Bladder microvascular endothelial cell (primary cell): Measurements from ENCODE around the gene PLPP6. TPM values are rescaled to one million over a fixed set of nuclear protein-coding genes. Genes with fewer than 3 reads are reported as not detected.

Source experiments
- total RNA-seq: library from RNA; depleted of rRNA; stranded (reverse); fragments of >200 nt; gene quantifications from 2 replicates; pipeline ENCODE4 v1.2.3, GENCODE V29; 2014

Gene PLPP6
- 4.2 and 6.7 TPM in 2 replicates for total RNA-seq

DNA sequence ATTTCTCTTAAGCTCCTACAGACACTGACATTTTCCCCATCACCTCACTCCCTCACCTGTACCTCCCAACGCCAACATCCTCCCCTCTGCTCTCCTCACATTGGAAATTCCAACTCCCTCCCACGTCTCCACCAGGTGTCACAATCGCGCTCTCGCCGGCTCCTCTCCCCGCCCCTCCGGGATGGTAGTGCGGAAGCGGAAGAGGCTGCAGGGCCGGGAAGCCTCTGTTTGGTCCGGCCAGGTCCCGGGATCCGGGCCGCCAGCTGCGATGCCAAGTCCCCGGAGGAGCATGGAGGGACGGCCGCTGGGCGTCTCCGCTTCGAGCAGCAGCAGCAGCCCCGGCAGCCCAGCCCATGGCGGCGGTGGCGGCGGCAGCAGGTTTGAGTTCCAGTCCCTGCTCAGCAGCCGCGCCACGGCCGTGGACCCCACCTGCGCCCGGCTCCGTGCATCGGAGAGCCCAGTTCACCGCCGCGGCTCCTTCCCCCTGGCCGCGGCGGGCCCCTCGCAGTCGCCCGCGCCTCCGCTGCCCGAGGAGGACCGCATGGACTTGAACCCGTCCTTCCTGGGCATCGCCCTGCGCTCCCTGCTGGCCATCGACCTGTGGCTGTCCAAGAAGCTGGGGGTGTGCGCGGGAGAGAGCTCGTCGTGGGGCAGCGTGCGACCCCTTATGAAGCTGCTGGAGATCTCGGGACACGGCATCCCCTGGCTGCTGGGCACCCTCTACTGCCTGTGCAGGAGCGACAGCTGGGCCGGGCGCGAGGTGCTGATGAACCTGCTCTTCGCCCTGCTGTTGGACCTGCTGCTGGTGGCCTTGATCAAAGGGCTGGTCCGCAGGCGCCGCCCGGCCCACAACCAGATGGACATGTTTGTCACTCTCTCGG, at the start of gene PLPP6:
Gene PLPP6, plus strand, starts transcription at position 187 of the 881 bp plus-strand sequence. Its CDS starts 82 bp downstream, at position 269.

DNA sequence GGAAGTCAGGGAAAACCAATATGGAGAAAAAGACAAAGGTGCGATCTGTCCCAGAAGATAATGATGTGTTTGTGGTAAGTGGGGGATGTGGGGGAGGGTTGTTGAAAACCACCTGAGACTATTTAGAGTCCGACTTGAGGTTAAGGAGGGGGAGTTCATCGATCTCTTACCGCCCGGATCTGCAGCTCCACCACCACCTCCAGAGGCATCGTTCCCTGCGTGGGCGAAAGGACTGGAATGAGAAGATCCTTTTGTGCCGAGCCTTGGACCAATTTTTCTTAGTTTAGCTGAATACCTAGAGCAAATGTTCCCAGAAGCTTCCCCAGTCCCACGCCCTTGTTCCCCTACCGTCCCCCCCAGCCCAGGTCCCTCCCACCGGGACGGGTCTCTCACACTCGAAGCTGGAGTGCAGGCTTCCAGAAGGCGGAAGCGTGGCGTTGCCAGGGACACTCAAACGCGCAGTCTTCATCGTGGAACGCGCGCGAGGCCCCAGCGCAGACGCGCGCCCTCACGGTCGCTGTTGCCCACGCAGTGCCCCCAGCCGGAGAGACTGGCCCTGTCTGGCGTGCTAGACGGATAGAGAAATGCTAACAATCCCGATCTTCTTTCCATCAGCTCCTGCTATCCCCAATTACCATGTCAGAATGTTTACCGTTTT, 4.1 kb downstream of the PLPP6 start, which contains the start of gene SPATA6L:
Gene SPATA6L, minus strand, starts transcription at position 439 of the 658 bp plus-strand sequence. Its CDS starts 230 bp downstream, at position 209.

DNA sequence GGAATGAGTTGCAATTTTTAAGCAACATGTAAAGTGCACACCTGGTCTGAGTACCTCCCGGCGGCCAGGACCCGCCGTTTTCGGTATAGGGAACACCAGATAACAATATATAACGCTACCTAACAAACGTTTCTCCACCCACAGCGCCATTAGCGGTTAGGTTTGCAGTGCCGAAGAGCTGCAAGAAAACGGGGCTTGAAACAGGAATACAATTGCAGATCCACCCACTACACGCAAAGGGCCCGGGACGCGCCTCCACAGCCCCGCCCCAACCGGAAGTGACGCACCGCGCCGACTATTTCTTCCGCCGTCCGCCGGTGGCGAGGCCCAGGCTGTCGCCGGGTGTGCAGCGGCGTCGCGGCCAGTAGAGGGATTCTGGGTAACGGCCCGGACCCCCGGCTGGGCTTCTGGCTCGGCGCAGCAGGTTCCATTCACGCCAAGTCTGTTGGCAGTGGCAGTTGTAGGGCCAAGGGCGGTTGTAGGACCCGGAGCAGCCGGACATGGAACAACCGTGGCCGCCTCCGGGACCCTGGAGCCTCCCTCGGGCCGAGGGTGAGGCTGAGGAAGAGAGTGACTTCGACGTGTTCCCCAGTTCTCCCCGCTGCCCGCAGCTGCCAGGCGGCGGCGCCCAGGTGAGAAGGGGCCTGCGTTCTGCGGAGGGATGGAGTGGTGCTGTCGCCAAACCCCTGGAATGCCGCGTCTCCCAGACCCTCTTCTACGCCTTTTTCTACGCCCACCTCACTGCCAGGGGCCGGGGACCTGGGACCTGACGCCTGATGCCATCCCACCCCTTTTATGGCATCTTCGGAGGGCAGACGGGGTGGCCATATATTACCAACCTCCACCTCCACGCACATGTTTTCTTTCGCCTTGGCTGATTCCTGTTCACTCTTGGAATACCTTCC, 17.4 kb downstream of the PLPP6 start, which contains the start of gene CDC37L1:
Gene CDC37L1, plus strand, starts transcription at position 302 of the 905 bp plus-strand sequence. Its CDS starts 199 bp downstream, at position 501.

Other genes starting within 250 kb of the PLPP6 start
- gene SLC1A1, start 171.8 kb upstream of the PLPP6 start, total RNA-seq = 4.7 and 5.1 TPM in 2 replicates
- gene SPATA6L, start 4.2 kb downstream of the PLPP6 start, total RNA-seq = 0.97 and 6.7 TPM in 2 replicates
- 4.9 and 12.5 TPM in 2 replicates for gene CDC37L1, start 17.3 kb downstream of the PLPP6 start, total RNA-seq
- gene AK3, start 78.9 kb downstream of the PLPP6 start, total RNA-seq = 33.5 and 63.7 TPM in 2 replicates
- 7.6 and 11.3 TPM in 2 replicates for gene RCL1, start 130.7 kb downstream of the PLPP6 start, total RNA-seq